Pancreas (tissue), 10 donors: ENCODE results near the gene DDX19B. TPM values are rescaled to one million over a fixed set of nuclear protein-coding genes. Genes with fewer than 3 reads are reported as not detected.
"Not testable (repeated sequence)": the region's sequence is repeated elsewhere in the genome, so short reads cannot be mapped to it uniquely, and the experiment has no call there.

Experiments
- ATAC-seq, 4 donors: fragments of 200-7000 bp; cut with Tn5 transposase; one replicate each; pipeline versions ENCODE4 v1.8.0 to v1.9.1; 2020; ENCODE audit warnings: mild to moderate bottlenecking in 4 of 4, moderate library complexity in 4 of 4
- DNase-seq, 6 donors: peaks; one replicate each; pipeline ENCODE4 v3.0.0-alpha.2; 2020
- FAIRE-seq: peaks from 2 replicates; lab custom pipeline; 2012; peaks lifted over from hg19 to GRCh38; lab: Jason Lieb, UNC
- H3K27ac ChIP-seq, 4 donors: fragments of 200-600 bp; sonication (generic); 1 replicate in 3 of 4; 2 replicates in 1 of 4; pipeline versions ENCODE4 v1.5.0 to v1.8.0; 2020
- H3K27me3 ChIP-seq, 4 donors: fragments of 200-600 bp; one replicate each; pipeline ENCODE4 v1.8.0; 2021
- H3K36me3 ChIP-seq, 3 donors: fragments of 200-600 bp; sonication (generic) in 1 of 3; one replicate each; pipeline versions ENCODE4 v1.5.0 to v1.8.0; 2020 to 2021
- H3K4me1 ChIP-seq, 3 donors: fragments of 200-600 bp; one replicate each; pipeline ENCODE4 v1.8.0; 2021
- H3K4me3 ChIP-seq, 4 donors: fragments of 200-600 bp; sonication (generic) in 2 of 4; one replicate each; pipeline versions ENCODE4 v1.5.0 to v1.8.0; 2020 to 2021
- H3K9me3 ChIP-seq, 4 donors: fragments of 200-600 bp; one replicate each; pipeline ENCODE4 v1.8.0; 2021
- CTCF ChIP-seq, 4 donors: fragments of 200-600 bp; sonication (generic) in 3 of 4; IDR thresholded peaks; one replicate each; pipeline versions ENCODE4 v1.5.0 to v1.8.0; 2021; ENCODE audit warnings: antibody characterized with exemption in 4 of 4
- WGBS, 2 donors: extraction: QIAGEN DNeasy Blood & Tissue Kit; methylation state at CpG; one replicate each; pipeline ENCODE4 v1.1.7; 2013; 5-methylcytosine and 5-hydroxymethylcytosine counted together
- intact Hi-C, 3 donors: fragments of 100-400 bp; cut with DNase I; formaldehyde crosslinking; loops; one replicate each; pipeline versions ENCODE4 v1.11.1 to v1.14.2; 2022
- polyA plus RNA-seq, 2 donors: library from polyadenylated mRNA; stranded (reverse); fragments of 200-250 nt; gene quantifications; one replicate each; pipeline ENCODE4 v1.2.3, GENCODE V29; 2013
- total RNA-seq, 6 donors: library from RNA; stranded (reverse); fragmentation: NEBNext Ultra II Directional in 4 of 6; extraction: Animal tissue kit (Norgen Biotek cat#: 25700) in 4 of 6; gene quantifications; one replicate each; pipeline versions ENCODE4 v1.2.1 to v1.2.4, GENCODE V29; 2021 to 2023
- donor health status: healthy with polysubstance abuse.
- donor health status: DM: no; HTN: no; CAD: no; lungs with moderate emphysema.
- donor health status: DM: no; HTN: no; CAD: no.
- donor health status: control.
- donor health status: control.
- donor health status: Bipolar disorder and iron deficiency.
- donor health status: DM: yes; HTN: yes; CAD: no.
- donor health status: DM: no; HTN: no; CAD: no.
- donor health status: DM: no; HTN: no; CAD: no.
- donor health status: DM: yes; HTN: yes; CAD: no.

Gene DDX19B
- total and polyA plus RNA-seq, 8 donors = 12.5 to 19.6 (median 13.7) TPM

GRCh38 chr16:70276392-70276791 lies 22.6 kb upstream of the DDX19B start:
- no peak for FAIRE-seq
- H3K36me3 ChIP-seq = peaks cover 2 to 69% (median 39%) of the 10 kb centered on the region in 3 donors
- no peak for TF ChIP-seq CTCF (IDR thresholded peaks at IDR 0.05)

GRCh38 chr16:70287304-70287971 lies 11.5 kb upstream of the DDX19B start:
- H3K27me3 ChIP-seq, H3K4me1 ChIP-seq, H3K36me3 ChIP-seq, FAIRE-seq, intact Hi-C loops, ATAC-seq, DNase-seq, H3K9me3 ChIP-seq: not testable (repeated sequence)
- WGBS, 2 donors = 81 to 84% methylated on average over 17 of the region's 17 CpGs
- peak overlapping the region in 3 of 4 donors; percentile 73 to 86 (median 81) for H3K4me3 ChIP-seq
- H3K27ac ChIP-seq = peak overlapping the region in 1 of 4 donors; percentile 96

More at GRCh38 chr16:70276392-70276791, 22.6 kb upstream of the DDX19B start:
- Histone ChIP-seq H3K9me3 (no peaks in the 10 kb centered on the region), H3K4me3 (no peak overlapping the region), H3K27ac (no peak overlapping the region), H3K27me3 (no peaks in the 10 kb centered on the region), H3K4me1 (no peaks in the 10 kb centered on the region)
- ATAC-seq = no peak
- WGBS, 2 donors = 92 to 93% methylated on average over 1 of the region's 1 CpG
- DNase-seq = no peak
- intact Hi-C loops = no loop called here

GRCh38 chr16:70289229-70290094 lies 9.5 kb upstream of the DDX19B start, which contains the start of gene AARS1:
AARS1 (minus strand) TSS chr16:70289506; CDS start chr16:70282763, 6,743 bp downstream.
- ATAC-seq (peak; percentile 94 to 98 (median 96)), FAIRE-seq (no peak), DNase-seq (peak; percentile 94 to 99 (median 97))
- WGBS, 2 donors = 1% methylated on average over 52 to 53 of the region's 53 CpGs
- intact Hi-C loops = no loop called here
- no peak for TF ChIP-seq CTCF (IDR thresholded peaks at IDR 0.05)
- H3K27ac ChIP-seq = peak within 1 kb of the TSS; percentile 93 to 97 (median 96)
- peaks cover 0 to 5% (median 0%) of the 10 kb centered on the region in 3 donors for H3K4me1 ChIP-seq
- peak within 1 kb of the TSS; percentile 73 to 95 (median 84) for H3K4me3 ChIP-seq
- H3K27me3 ChIP-seq = no peaks in the 10 kb centered on the region
- H3K36me3 ChIP-seq = no peaks in the 10 kb centered on the region
- H3K9me3 ChIP-seq = no peaks in the 10 kb centered on the region

- ATAC-seq = no peak
- Histone ChIP-seq H3K27ac (no peak overlapping the region), H3K4me1 (peaks cover 0 to 5% (median 0%) of the 10 kb centered on the region in 3 donors), H3K4me3 (no peak overlapping the region), H3K36me3 (no peaks in the 10 kb centered on the region), H3K27me3 (no peaks in the 10 kb centered on the region), H3K9me3 (no peaks in the 10 kb centered on the region)
- no peak for FAIRE-seq
- no peak for DNase-seq
- intact Hi-C loops = no loop called here
- no peak for TF ChIP-seq CTCF (IDR thresholded peaks at IDR 0.05)
Observed at GRCh38 chr16:70290949-70291519, 8.0 kb upstream of the DDX19B start.

GRCh38 chr16:70292148-70292547 lies 6.8 kb upstream of the DDX19B start:
- 57 to 64% methylated on average over 11 of the region's 11 CpGs for WGBS, 2 donors
- FAIRE-seq, intact Hi-C loops: not testable (repeated sequence)

More at GRCh38 chr16:70292148-70292547, 6.8 kb upstream of the DDX19B start:
- H3K4me3 ChIP-seq, H3K36me3 ChIP-seq, ATAC-seq, H3K9me3 ChIP-seq, H3K27me3 ChIP-seq, H3K4me1 ChIP-seq: not testable (repeated sequence)
- H3K27ac ChIP-seq = peak overlapping the region in 1 of 4 donors; percentile 20
- peak in 1 of 6 donors; percentile 14 for DNase-seq
